K562 (cell line): ENCODE results near the gene IKZF4. TPM values are rescaled to one million over a fixed set of nuclear protein-coding genes. Genes with fewer than 3 reads are reported as not detected.
A peak's percentile ranks its signal among the peaks of the same experiment; 100 is the strongest.

ENCODE experiments used
- ATAC-seq: fragments of 200-7000 bp; cut with Tn5 transposase; 3 replicates; pipeline ENCODE4 v1.9.1; 2020; ENCODE audit warnings: moderate library complexity
- BruUV-seq: library from RNA; stranded (reverse); fragments of 400-500 nt; replicated peaks from 2 replicates; lab custom pipeline; 2021; lab: Mats Ljungman, UMichigan
- CTCF ChIA-PET: fragments of 300-600 bp; formaldehyde crosslinking; extraction: SDS; loops from one replicate; lab custom pipeline; 2021; ENCODE audit warnings: low intra/inter-chr PET ratio; lab: Yijun Ruan, JAX
- POLR2A ChIA-PET: fragments of 300-600, 350-650 bp; sonication (Branson Sonifier 250); formaldehyde crosslinking; extraction: SDS; loops from one replicate; lab custom pipeline; 2021; ENCODE audit warnings: antibody characterized with exemption, inconsistent platforms; lab: Yijun Ruan, JAX
- DNase-seq, 4 experiments: peaks; one replicate each; pipeline versions ENCODE4 v3.0.0 to v3.0.0-alpha.2; 2011 to 2018; ENCODE audit warnings: low spot score in 3 of 4, mixed read lengths in 3 of 4; ENCODE audit errors: extremely low read depth in 1 of 4
- FAIRE-seq: peaks from 2 replicates; lab custom pipeline; 2011; peaks lifted over from hg19 to GRCh38; lab: Jason Lieb, UNC
- H2AFZ ChIP-seq: 2 replicates; pipeline ENCODE4 v1.6.0; 2011; ENCODE audit warnings: low read depth, low read length, control low read depth, inconsistent platforms
- H3K27ac ChIP-seq: fragments of 200-600 bp; 3 replicates; pipeline ENCODE4 v1.8.0; 2011; ENCODE audit warnings: low read depth, mild to moderate bottlenecking, control low read depth, inconsistent platforms, low read length, moderate library complexity, mixed read lengths; ENCODE audit errors: extremely low read depth
- H3K27me3 ChIP-seq, 2 experiments: fragments of 300-600 bp in 1 of 2; 2 replicates in 1 of 2; 3 replicates in 1 of 2; pipeline versions ENCODE4 v1.6.0 to v1.8.0; 2011; ENCODE audit warnings: inconsistent platforms in 2 of 2, low read length in 2 of 2, mild to moderate bottlenecking in 1 of 2, mixed read lengths in 1 of 2, moderate library complexity in 1 of 2; ENCODE audit not compliant: control insufficient read depth in 2 of 2, insufficient read depth in 2 of 2
- H3K36me3 ChIP-seq: fragments of 300-600 bp; 3 replicates; pipeline ENCODE4 v1.8.0; 2011; ENCODE audit warnings: mild to moderate bottlenecking, low read length, inconsistent platforms; ENCODE audit not compliant: control insufficient read depth, insufficient read depth
- H3K4me1 ChIP-seq, 2 experiments: fragments of 200-600 bp in 1 of 2; replicated peaks in 1 of 2; 2 replicates in 1 of 2; 3 replicates in 1 of 2; pipeline versions ENCODE4 v1.5.1 to v1.8.0; 2011; ENCODE audit warnings: inconsistent platforms in 2 of 2, low read length in 2 of 2, mild to moderate bottlenecking in 1 of 2, mixed read lengths in 1 of 2, moderate library complexity in 1 of 2; ENCODE audit not compliant: control insufficient read depth in 2 of 2, insufficient read depth in 2 of 2
- H3K4me2 ChIP-seq: 2 replicates; pipeline ENCODE4 v1.6.1; 2011; ENCODE audit warnings: low read length, control low read depth, inconsistent platforms, mixed read lengths; ENCODE audit not compliant: insufficient read depth
- H3K4me3 ChIP-seq: fragments of 200-600 bp; sonication (generic), shearing (Covaris generic); 2 replicates; pipeline ENCODE4 v1.5.1; 2016; ENCODE audit warnings: control low read depth, inconsistent platforms
- H3K79me2 ChIP-seq: fragments of 200-600 bp; 3 replicates; pipeline ENCODE4 v1.8.0; 2011; ENCODE audit warnings: low read length, inconsistent platforms; ENCODE audit not compliant: control insufficient read depth, insufficient read depth
- H3K9ac ChIP-seq, 2 experiments: 2 replicates each; pipeline versions ENCODE4 v1.6.0 to v1.6.1; 2011; ENCODE audit warnings: low read depth in 2 of 2, low read length in 2 of 2, control low read depth in 1 of 2, inconsistent platforms in 1 of 2, mild to moderate bottlenecking in 1 of 2, mixed read lengths in 1 of 2; ENCODE audit not compliant: insufficient read depth in 1 of 2
- H3K9me1 ChIP-seq: one replicate; pipeline ENCODE4 v1.6.0; 2011; ENCODE audit warnings: inconsistent platforms, mild to moderate bottlenecking, low read length, moderate library complexity; ENCODE audit not compliant: control insufficient read depth, insufficient read depth
- H3K9me3 ChIP-seq: replicated peaks from 2 replicates; pipeline ENCODE4 v1.5.1; 2011; ENCODE audit warnings: low read depth, low read length, inconsistent platforms; ENCODE audit not compliant: control insufficient read depth, insufficient read depth
- H4K20me1 ChIP-seq: replicated peaks from 2 replicates; pipeline ENCODE4 v1.6.1; 2011; ENCODE audit warnings: low read length, inconsistent platforms, mixed read lengths; ENCODE audit not compliant: control insufficient read depth, insufficient read depth
- FOXK2 ChIP-seq, 2 experiments: fragments of 450-650 bp; IDR thresholded peaks in 1 of 2; conservative IDR thresholded peaks in 1 of 2; 2 replicates each; pipeline ENCODE4 v1.6.1; 2016; ENCODE audit warnings: low read depth in 2 of 2, mild to moderate bottlenecking in 1 of 2
- GTF2E2 ChIP-seq: fragments of 200-800 bp; sonication (Bioruptor generic); IDR thresholded peaks from 2 replicates; pipeline ENCODE4 v1.6.1; 2016; ENCODE audit warnings: missing genetic modification characterization, missing compliant biosample characterization
- MAFK ChIP-seq: IDR thresholded peaks from 2 replicates; pipeline ENCODE4 v1.6.1; 2011; ENCODE audit warnings: low read length, improper control_type of control experiment
- MAZ ChIP-seq, 2 experiments: fragments of 450-650 bp in 1 of 2; sonication (generic) in 1 of 2; formaldehyde crosslinking; IDR thresholded peaks in 1 of 2; conservative IDR thresholded peaks in 1 of 2; 2 replicates each; pipeline versions ENCODE4 v1.4.0 to v1.5.0; 2020; ENCODE audit warnings: mild to moderate bottlenecking in 1 of 2, missing genetic modification reagents in 1 of 2
- NCOA1 ChIP-seq: fragments of 450-650 bp; IDR thresholded peaks from 2 replicates; pipeline ENCODE4 v1.6.1; 2016; ENCODE audit warnings: low read depth
- NFXL1 ChIP-seq: fragments of 450-650 bp; formaldehyde crosslinking; IDR thresholded peaks from 2 replicates; pipeline ENCODE4 v1.4.0; 2021; ENCODE audit warnings: mild to moderate bottlenecking
- PHF21A ChIP-seq: fragments of 450-650 bp; IDR thresholded peaks from 2 replicates; pipeline ENCODE4 v1.6.1; 2017; ENCODE audit warnings: low read depth, borderline replicate concordance
- RAD21 ChIP-seq, 2 experiments: fragments of 250-450 bp in 1 of 2; fragments of 450-650 bp in 1 of 2; sonication (Bioruptor Pico) in 1 of 2; formaldehyde crosslinking in 1 of 2; IDR thresholded peaks in 1 of 2; conservative IDR thresholded peaks in 1 of 2; 2 replicates each; pipeline versions ENCODE4 v1.4.0 to v1.8.0; 2020 to 2022; ENCODE audit warnings: mild to moderate bottlenecking in 2 of 2, moderate library complexity in 1 of 2
- SMC3 ChIP-seq: conservative IDR thresholded peaks from 2 replicates; pipeline ENCODE4 v1.6.1; 2011; ENCODE audit warnings: low read depth, low read length, improper control_type of control experiment; ENCODE audit not compliant: insufficient read depth
- TEAD4 ChIP-seq, 2 experiments: sonication (generic) in 1 of 2; formaldehyde crosslinking in 1 of 2; IDR thresholded peaks; 2 replicates each; pipeline versions ENCODE4 v1.6.1 to v1.8.0; 2012 to 2022; ENCODE audit warnings: borderline replicate concordance in 1 of 2, inconsistent platforms in 1 of 2, low read length in 1 of 2, mild to moderate bottlenecking in 1 of 2, missing genetic modification reagents in 1 of 2
- TFE3 ChIP-seq: fragments of 450-650 bp; formaldehyde crosslinking; IDR thresholded peaks from 2 replicates; pipeline ENCODE4 v1.4.0; 2020; ENCODE audit warnings: mild to moderate bottlenecking, mixed read lengths
- ZNF282 ChIP-seq: sonication (generic); formaldehyde crosslinking; IDR thresholded peaks from 2 replicates; pipeline ENCODE4 v1.8.1; 2023; ENCODE audit warnings: missing genetic modification reagents
- ZNF609 ChIP-seq: sonication (generic); formaldehyde crosslinking; IDR thresholded peaks from 2 replicates; pipeline ENCODE4 v1.8.1; 2023; ENCODE audit warnings: missing genetic modification reagents, mild to moderate bottlenecking, borderline replicate concordance
- WGBS: fragments of 100-300 bp; shearing (Covaris generic); methylation state at CpG from one replicate; pipeline ENCODE4 v1.1.6; 2016; ENCODE audit warnings: low coverage, mixed read lengths; ENCODE audit not compliant: insufficient coverage; ENCODE audit errors: missing lambda C conversion rate; 5-methylcytosine and 5-hydroxymethylcytosine counted together
- in situ Hi-C: fragments of 300-500 bp; cut with MboI; formaldehyde crosslinking; loops from 4 replicates; pipeline ENCODE4 v1.15.0; 2018; ENCODE audit warnings: inconsistent platforms, mixed read lengths
- intact Hi-C: fragments of 100-400 bp; cut with micrococcal nuclease; formaldehyde crosslinking; loops from 2 replicates; pipeline ENCODE4 v1.14.2; 2022
- polyA plus RNA-seq, 8 experiments: library from polyadenylated mRNA; depleted of rRNA in 4 of 8; stranded (reverse) in 5 of 8; unstranded in 3 of 8; fragments of >200 nt; fragmentation: Nextera tagmentation in 2 of 8; fragmentation: Illumina TruSeq in 1 of 8; extraction: Ambion mirVana in 2 of 8; extraction: Trizol in 1 of 8; gene quantifications; 2 replicates each; pipeline versions ENCODE4 v1.2.1 to v1.2.3, GENCODE V29; 2011 to 2014; ENCODE audit warnings: inconsistent platforms in 1 of 8, missing spikeins in 1 of 8
- total RNA-seq, 7 experiments: library from RNA; depleted of rRNA in 6 of 7; stranded (reverse); fragments of >200 nt in 6 of 7; fragmentation: Illumina TruSeq in 2 of 7; extraction: Trizol in 2 of 7; gene quantifications; 2 replicates each; pipeline versions ENCODE4 v1.2.1 to v1.2.3, GENCODE V29; 2011 to 2021; ENCODE audit warnings: low replicate concordance in 1 of 7

The IKZF4 gene
- total and polyA plus RNA-seq, 9 of the 15 experiments (the other 6 are each of a cell fraction or from before 2014, with no cell fraction given) = 1.9 to 16.3 (median 3.6) TPM

- TF ChIP-seq ZNF609 (CRISPR knock-in tag) = no peak
- peak; percentile 77 to 87 for TF ChIP-seq RAD21 (CRISPR knock-in tag; conservative IDR thresholded peaks at IDR 0.05 in 1 of 2, IDR thresholded peaks at IDR 0.05 in 1 of 2)
- peak; percentile 83 for TF ChIP-seq SMC3
- TF ChIP-seq, all 486 proteins: peak for 6
Observed at GRCh38 chr12:56029666-56030293, 8.9 kb downstream of the IKZF4 start (continued).

GRCh38 chr12:56031987-56032386 lies 11.1 kb downstream of the IKZF4 start:
- Histone ChIP-seq H3K4me3 (no peak overlapping the region), H3K9ac (no peak overlapping the region), H3K4me2 (no peak overlapping the region), H3K79me2 (no peaks in the 10 kb centered on the region), H3K4me1 (peaks cover 0 to 6% of the 10 kb centered on the region in 2 experiments; a peak in 1 of 5 replicates), H2AFZ (no peak overlapping the region), H3K27me3 (no peaks in the 10 kb centered on the region), H4K20me1 (no peaks in the 10 kb centered on the region), H3K27ac (no peak overlapping the region), H3K9me1 (no peaks in the 10 kb centered on the region), H3K36me3 (peaks cover 91% of the 10 kb centered on the region), H3K9me3 (no peaks in the 10 kb centered on the region)
- in situ Hi-C loops = loop anchor here (5.0 kb wide), 2 partner anchors 35 to 295 kb away; partner anchors contain the start of gene SUOX
- intact Hi-C loops = no loop called here
- ChIA-PET POLR2A (interaction anchor here (0.6 kb wide), 1 partner anchor 17 kb away, joined by 3 read pairs; no protein-coding TSS in a partner anchor), CTCF (no interaction called here)
- BruUV-seq = no TSS peak
- 92% methylated on average over 1 of the region's 1 CpG for WGBS
- TF ChIP-seq FOXK2 (conservative IDR thresholded peaks at IDR 0.05 in 1 of 2, IDR thresholded peaks at IDR 0.05 in 1 of 2; ENCODE audit: low read depth in 2 of 2) (no peak), ZNF282 (CRISPR knock-in tag) (no peak), NFXL1 (CRISPR knock-in tag) (no peak), GTF2E2 (tag) (no peak), PHF21A (no peak), TFE3 (CRISPR knock-in tag) (no peak), TEAD4 (IDR thresholded peaks at IDR 0.05; ENCODE audit: low read length) (no peak), TEAD4 (CRISPR knock-in tag; IDR thresholded peaks at IDR 0.05; ENCODE audit: borderline replicate concordance) (no peak), MAZ (CRISPR knock-in tag; conservative IDR thresholded peaks at IDR 0.05 in 1 of 2, IDR thresholded peaks at IDR 0.05 in 1 of 2) (no peak), MAFK (no peak), NCOA1 (no peak)
- DNase-seq (no peak), FAIRE-seq (no peak), ATAC-seq (no peak)
